Measurements from ENCODE around the gene SPOCK1.

GRCh38 chr5:137218471-137218870, 280.7 kb downstream of the SPOCK1 start:
- TF ChIP-seq, protein P1, sequence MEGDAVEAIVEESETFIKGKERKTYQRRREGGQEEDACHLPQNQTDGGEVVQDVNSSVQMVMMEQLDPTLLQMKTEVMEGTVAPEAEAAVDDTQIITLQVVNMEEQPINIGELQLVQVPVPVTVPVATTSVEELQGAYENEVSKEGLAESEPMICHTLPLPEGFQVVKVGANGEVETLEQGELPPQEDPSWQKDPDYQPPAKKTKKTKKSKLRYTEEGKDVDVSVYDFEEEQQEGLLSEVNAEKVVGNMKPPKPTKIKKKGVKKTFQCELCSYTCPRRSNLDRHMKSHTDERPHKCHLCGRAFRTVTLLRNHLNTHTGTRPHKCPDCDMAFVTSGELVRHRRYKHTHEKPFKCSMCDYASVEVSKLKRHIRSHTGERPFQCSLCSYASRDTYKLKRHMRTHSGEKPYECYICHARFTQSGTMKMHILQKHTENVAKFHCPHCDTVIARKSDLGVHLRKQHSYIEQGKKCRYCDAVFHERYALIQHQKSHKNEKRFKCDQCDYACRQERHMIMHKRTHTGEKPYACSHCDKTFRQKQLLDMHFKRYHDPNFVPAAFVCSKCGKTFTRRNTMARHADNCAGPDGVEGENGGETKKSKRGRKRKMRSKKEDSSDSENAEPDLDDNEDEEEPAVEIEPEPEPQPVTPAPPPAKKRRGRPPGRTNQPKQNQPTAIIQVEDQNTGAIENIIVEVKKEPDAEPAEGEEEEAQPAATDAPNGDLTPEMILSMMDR (IDR thresholded peaks at IDR 0.05) = no peak
- TF ChIP-seq POLR2A (IDR thresholded peaks at IDR 0.05) = no peak

All from Peyer's patch (tissue), 4 donors.